Activated CD4-positive, alpha-beta T cell treated with anti-CD3 and anti-CD28 coated beads, Interleukin-2, amount 50 U/mL, for 24 hours (primary cell): Measurements from ENCODE around the gene MAPT.
"Not testable (repeated sequence)": the region's sequence is repeated elsewhere in the genome, so short reads cannot be mapped to it uniquely, and the experiment has no call there.

Source experiments
- DNase-seq, 2 donors: peaks; one replicate each; pipeline ENCODE4 v3.0.0-alpha.2; 2020; ENCODE audit warnings: low read depth in 1 of 2, low spot score in 1 of 2

The MAPT gene

GRCh38 chr17:45923511-45924268, 29.3 kb downstream of the MAPT start:
- DNase-seq: no peak

GRCh38 chr17:45924332-45924820, 30.0 kb downstream of the MAPT start:
- no peak for DNase-seq

GRCh38 chr17:45925311-45925710, 31.0 kb downstream of the MAPT start:
- no peak for DNase-seq

DNA sequence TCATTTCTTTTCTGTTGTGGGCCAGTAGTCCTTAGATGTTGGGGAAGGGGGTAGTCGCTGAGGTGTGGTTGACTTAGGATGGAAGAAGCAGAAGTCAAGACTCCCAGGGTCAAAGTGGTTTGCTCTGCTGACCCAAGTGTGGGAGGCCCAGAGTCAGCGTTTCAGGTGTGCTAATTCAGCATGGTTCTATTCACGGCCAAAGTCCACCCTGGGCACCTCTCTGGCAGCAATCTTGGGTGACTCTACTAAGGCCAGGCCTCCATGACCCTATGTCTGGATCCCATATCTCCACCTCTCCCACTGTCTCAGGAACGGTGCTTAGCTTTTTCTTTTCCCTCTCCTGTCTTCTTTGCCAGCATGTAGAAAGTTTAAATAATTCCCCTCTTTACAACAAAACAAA, 32.9 kb downstream of the MAPT start:
- no peak for DNase-seq

GRCh38 chr17:45929344-45929743, 35.0 kb downstream of the MAPT start:
- no peak for DNase-seq

DNA sequence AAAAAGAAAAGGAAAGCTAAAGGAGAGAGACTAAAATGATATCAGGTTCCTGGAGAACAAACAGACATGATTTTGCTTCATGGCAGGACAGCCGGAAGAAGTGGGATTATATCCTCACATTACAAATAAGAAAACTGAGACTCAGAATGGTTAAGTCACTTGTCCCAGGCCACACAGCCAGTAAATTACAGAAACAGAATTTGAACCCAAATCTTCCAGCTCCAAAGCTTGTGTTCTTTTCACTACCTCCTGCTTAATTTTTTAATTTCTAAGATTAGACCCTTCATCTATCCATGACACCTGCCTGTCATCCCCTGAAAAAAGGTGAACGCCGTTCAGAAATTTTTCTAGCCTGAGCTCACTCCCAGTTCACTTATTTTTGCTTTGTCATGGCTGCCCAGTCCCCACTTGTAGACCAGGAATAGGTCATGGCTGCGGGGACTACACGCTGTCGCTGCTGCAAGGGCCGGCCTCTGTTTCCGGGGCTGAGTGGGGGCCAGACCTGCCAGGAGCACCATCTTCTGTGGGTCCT, 36.1 kb downstream of the MAPT start:
- no peak for DNase-seq

- no peak for DNase-seq
Observed at GRCh38 chr17:45931677-45932076, 37.3 kb downstream of the MAPT start.

DNA sequence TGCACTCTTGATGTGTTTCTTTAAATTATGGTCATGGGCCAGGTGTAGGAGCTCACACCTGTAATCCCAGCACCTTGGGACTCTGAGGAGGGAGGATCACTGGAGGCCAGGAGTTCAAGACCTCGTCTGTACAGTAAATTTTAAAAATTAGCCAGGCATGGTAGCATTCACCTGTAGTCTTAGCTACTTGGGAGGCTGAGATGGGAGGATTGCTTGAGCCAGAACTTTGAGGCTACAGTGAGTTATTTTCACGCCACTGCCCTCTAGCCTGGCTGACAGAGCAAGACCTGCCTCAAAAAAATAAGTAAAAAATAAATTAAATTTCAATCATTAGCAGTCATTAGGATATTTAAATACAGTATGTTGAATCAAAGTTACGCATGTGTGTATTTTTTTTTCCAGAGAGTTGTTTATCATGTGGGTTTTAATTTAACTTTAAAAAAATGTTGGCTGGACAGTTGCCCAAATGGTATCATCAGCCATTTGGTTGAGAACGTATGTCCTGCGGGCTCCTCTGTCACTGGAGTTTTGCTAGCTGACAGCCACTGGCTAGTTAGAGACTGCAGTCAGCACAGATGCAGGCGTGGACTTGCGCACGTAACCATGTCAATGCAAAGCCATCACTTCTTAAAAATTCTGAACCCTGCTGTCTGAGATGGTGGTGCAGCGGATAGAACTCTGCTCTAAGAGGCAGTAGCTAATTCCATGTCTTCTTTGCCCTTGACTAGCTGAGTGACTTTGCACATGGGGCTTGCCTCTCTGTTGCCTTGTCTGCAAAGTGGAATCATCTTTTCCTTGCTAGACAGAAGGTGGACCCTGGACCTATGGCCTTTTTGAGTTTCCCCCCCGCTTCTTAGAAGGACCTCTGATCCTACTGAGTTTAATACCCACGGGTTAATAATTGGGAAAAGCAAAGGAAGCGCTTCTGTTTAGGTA, 40.0 kb downstream of the MAPT start:
- no peak for DNase-seq

GRCh38 chr17:45935197-45935709, 40.9 kb downstream of the MAPT start:
- no peak for DNase-seq

DNA sequence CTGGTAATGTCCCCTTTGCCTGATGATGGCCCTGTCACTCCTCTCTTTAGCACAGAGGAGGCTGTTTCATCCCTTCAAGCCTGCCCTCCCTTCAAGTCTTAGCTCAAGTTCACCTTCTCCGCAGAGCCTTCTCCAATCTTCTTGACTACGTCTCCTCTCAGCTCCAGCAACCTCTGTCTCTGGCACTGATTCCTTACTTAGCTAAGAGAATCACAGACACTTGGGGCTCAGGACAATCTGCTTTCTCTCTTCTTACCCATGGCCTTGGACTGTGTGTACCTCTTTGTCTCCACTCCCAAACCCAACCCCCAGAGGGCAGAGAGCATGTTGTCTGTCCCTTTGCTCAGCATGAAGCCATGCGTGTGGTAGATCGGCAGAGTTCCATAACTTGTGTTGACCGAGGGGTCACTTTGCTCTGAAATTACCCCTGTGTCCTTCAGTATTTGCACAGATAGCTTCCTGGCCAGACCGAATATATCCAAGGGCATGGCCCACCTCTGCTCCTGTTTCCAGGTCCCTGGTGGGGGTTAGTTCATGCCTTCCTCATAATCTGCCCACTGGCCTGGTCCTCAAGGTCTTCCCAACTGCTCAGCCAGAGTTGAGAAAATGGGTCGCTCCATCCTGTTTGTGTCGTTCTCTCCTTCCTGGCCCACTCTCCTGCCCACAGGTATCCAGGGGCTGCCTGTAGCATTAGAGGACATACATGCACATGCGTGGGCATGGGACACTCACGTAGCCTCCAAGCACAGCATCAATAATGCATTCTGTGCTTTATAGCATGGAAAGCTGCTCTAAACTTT, 41.6 kb downstream of the MAPT start:
- DNase-seq: no peak

GRCh38 chr17:45936610-45937009, 42.3 kb downstream of the MAPT start:
- DNase-seq: no peak

- DNase-seq: not testable (repeated sequence)
Observed at GRCh38 chr17:45937186-45937585, 42.8 kb downstream of the MAPT start.

GRCh38 chr17:45939395-45939794, 45.0 kb downstream of the MAPT start:
- no peak for DNase-seq

- no peak for DNase-seq
Observed at GRCh38 chr17:45940293-45940692, 45.9 kb downstream of the MAPT start.

DNA sequence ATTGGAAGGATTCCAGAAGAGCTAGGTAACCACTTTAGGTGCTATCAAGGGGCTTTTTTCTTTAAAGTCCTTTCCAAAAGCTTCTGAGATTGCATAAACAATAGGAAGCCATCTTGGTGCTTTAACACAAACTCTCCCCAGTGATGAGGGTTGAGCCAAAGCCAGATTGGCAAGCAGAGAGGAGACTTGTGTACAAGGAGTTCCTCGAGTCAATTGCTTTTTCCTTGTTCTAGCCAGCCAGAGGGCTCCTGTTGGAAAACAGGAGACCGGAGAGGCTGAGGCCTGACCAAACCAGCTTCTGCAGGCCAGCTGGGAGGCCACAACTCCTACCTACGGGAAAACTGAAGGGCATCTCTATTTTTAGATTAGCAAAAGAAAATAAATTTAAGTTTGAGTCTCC, 46.5 kb downstream of the MAPT start:
- DNase-seq: no peak

DNA sequence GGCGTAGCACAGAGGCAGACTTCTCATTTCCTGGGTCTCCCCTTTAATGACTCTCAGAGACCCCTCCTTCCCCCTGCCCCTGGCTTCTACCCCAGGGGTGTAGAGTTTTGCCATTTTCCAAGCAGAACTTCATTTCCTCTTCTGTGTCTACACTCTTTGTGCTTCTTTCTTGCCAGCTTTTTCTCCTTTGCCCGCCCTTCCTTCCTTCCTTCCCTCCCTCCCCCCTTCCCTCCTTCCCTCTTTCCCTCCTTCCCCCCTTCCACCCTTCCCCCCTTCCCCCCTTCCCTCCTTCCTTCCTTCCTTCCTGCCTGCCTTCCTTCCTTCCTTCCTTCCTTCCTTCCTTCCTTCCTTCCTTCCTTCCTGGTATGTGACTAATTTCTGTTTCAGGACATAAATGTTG, 47.0 kb downstream of the MAPT start:
- DNase-seq: no peak

DNA sequence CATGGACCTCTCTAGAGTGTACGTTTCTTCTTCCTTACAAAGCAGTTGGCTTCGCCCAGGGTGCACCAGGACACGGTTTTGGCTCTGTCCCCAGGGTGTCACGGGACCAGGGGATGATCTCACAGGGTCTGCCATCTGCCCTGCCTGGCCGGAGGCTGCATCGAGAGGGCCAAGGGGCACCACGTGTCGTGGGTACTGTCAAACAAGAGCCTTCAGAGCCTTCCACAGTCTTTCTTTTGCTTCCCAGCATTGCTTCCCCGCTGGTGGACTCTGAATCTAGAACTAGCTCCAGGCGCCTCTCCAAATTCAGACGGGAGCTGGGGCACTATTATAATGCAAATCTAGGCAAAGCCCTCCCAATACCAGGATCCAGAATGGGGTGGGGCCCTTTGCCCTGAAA, 47.9 kb downstream of the MAPT start:
- no peak for DNase-seq

DNA sequence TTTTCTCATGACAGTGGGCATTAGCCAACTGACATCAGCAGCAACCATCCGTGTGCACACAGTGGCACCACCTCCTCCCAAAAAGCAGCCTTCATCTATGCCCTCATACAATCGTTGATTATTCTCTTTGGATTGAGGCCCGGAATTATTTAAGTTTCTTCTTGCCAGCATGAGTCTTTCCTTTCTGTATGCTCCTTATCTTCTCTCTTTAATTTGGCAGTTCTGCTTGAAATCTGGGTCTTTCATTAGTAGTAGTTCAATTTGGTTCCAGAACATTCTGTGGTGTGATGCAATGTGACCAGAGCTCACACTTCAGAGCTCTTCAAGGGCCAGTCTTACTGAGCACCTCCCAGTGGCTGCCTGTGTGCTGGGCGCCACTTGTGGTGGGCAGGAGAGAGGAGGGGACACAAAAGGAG, 52.5 kb downstream of the MAPT start:
- no peak for DNase-seq

DNA sequence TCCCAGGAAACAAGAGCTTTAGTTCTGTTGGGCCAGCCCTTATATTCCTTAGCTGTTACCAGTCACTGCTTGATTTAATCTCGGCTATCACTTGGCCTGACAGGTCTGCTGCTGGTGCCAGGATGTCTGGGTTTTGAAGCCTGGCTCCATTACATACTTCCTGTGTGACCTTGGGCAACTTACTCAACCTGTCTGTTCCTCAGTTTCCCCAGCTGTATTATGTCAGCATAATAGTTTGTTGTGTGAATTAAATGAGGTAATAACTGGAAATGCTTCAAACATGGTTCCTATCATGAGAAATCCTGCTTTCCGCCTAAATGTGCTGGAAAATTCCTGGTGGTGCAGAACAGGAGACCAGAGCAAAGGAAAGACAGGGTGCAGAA, 54.1 kb downstream of the MAPT start:
- no peak for DNase-seq

DNA sequence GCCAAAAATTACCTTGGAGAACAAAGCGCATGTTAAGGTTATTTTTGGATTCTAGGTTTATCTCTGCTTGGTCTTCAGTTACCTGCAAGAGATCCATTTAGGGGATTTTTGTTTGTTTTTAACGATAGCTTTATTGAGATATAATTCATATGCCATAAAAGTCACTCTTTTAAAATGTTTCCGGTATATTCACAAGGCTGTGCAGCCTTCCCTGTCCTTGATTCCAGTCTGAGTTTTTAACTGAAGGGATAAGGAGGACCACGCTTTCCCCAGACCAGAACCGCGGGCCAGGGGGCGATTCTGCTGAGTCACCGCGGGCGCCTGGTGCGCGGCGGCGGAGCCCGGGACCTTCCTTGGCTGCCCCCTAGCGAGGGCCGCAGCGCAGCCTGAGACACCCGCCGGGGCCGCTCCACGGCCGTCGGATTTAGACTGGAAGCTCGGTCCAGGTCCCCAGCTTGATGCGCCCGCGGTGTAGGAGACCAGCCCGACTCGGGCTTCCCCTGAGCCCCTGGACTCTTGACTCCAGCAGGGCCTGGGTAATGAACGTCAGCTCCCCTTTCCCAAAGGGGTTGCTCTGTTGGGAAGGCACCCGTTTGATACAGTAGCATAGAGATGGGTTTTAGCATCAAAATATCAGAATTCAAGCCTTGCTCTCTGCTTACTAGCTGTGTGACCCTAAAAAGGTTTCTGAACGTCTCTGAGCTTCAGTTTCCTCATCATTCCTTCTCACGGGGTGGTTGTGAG, 54.7 kb downstream of the MAPT start:
- DNase-seq: peak; percentile 32 to 48
